Measurements from ENCODE around the gene B3GNT3. TPM values are rescaled to one million over a fixed set of nuclear protein-coding genes. Genes with fewer than 3 reads are reported as not detected.
A peak's percentile ranks its signal among the peaks of the same experiment; 100 is the strongest.

B3GNT3 gene
- total and polyA plus RNA-seq, 2 of the 13 experiments (the other 11 are each of a cell fraction or from before 2014, with no cell fraction given): 0.86 to 4.0 TPM

DNA sequence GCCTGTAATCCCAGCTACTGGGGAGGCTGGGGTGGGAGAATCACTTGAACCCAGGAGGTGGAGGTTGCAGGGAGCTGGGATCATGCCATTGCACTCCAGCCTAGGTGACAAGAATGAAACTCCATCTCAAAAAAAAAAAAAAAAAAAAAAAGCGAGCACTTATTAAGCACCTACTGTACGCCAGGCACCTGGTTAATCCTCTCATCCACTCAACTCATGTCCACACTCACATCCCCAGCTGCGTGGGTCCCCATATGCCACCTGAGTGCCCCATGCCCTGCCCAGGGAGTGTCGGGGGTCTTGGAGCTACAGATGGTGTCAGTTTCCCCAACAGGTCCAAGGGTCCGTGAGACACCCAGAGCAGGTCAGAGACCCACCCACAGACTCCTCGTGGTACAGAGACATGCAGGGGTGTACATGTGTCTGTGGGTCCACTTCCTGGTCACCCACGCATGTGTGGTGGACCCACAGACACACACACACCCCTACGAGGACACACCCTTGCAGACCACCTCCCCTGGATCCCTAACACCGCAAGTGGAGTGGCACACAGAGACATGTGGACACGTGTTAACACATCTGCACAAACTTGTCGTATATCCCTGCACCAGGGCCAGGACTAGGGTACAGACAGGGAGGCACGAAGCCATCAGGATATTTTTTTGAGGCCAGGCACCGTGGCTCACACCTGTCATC, 22.9 kb downstream of the B3GNT3 start:
- POLR2A ChIA-PET: interaction anchor here (0.7 kb wide), 1 partner anchor 24 kb away, joined by 4 read pairs; no protein-coding TSS in a partner anchor
- H2AFZ ChIP-seq (ENCODE audit: low read length): no peak overlapping the region
- no peak for FAIRE-seq
- H4K20me1 ChIP-seq (ENCODE audit: insufficient read depth, low read length): no peaks in the 10 kb centered on the region
- H3K27me3 ChIP-seq (ENCODE audit: control insufficient read depth in 1 of 2, insufficient read depth in 2 of 2, low read length in 2 of 2): no peaks in the 10 kb centered on the region
- H3K4me2 ChIP-seq (ENCODE audit: low read depth, low read length): no peak overlapping the region
- TF ChIP-seq POLR2G (IDR thresholded peaks at IDR 0.05; ENCODE audit: low read depth, low read length) (no peak), ZNF878 (CRISPR knock-in tag; IDR thresholded peaks at IDR 0.05) (no peak), MAFK (conservative IDR thresholded peaks at IDR 0.05 in 1 of 2, IDR thresholded peaks at IDR 0.05 in 1 of 2; ENCODE audit: low read length in 2 of 2) (no peak)
- TF ChIP-seq, protein P1, sequence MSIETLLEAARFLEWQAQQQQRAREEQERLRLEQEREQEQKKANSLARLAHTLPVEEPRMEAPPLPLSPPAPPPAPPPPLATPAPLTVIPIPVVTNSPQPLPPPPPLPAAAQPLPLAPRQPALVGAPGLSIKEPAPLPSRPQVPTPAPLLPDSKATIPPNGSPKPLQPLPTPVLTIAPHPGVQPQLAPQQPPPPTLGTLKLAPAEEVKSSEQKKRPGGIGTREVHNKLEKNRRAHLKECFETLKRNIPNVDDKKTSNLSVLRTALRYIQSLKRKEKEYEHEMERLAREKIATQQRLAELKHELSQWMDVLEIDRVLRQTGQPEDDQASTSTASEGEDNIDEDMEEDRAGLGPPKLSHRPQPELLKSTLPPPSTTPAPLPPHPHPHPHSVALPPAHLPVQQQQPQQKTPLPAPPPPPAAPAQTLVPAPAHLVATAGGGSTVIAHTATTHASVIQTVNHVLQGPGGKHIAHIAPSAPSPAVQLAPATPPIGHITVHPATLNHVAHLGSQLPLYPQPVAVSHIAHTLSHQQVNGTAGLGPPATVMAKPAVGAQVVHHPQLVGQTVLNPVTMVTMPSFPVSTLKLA (IDR thresholded peaks at IDR 0.05): peak; percentile 48
- H3K9ac ChIP-seq (ENCODE audit: insufficient read depth, low read depth, low read length): no peak overlapping the region
- CTCF ChIA-PET (ENCODE audit: low intra/inter-chr PET ratio, low total read pairs): no interaction called here
- no peaks in the 10 kb centered on the region for H3K79me2 ChIP-seq (ENCODE audit: insufficient read depth, low read length)
- no peaks in the 10 kb centered on the region for H3K9me3 ChIP-seq (ENCODE audit: low read length)
- no peak for DNase-seq (ENCODE audit: low spot score)
- intact Hi-C loops (cut with micrococcal nuclease; ENCODE audit: unreplicated experiment): no loop called here
- H3K36me3 ChIP-seq (replicated peaks in 1 of 2; ENCODE audit: control insufficient read depth in 1 of 2, insufficient read depth in 2 of 2, low read length in 2 of 2): no peaks in the 10 kb centered on the region
- 35% methylated on average over 8 of the region's 13 CpGs for WGBS (ENCODE audit: low lambda C conversion rate)
- no peak overlapping the region for H3K27ac ChIP-seq (ENCODE audit: extremely low read length, insufficient read depth, low read length)
- no peak for ATAC-seq
- no TSS peak for BruUV-seq (replicated peaks)
- no peak overlapping the region for H3K4me3 ChIP-seq (replicated peaks in 1 of 3; ENCODE audit: insufficient read depth in 1 of 3, low read depth in 2 of 3, low read length in 3 of 3)
- in situ Hi-C loops (cut with HindIII; ENCODE audit: extremely low pct_ligation_motif_present, low pct_unique_long_range_greater_than_20kb): no loop called here
- H3K4me1 ChIP-seq (ENCODE audit: insufficient read depth, low read length): no peaks in the 10 kb centered on the region

DNA sequence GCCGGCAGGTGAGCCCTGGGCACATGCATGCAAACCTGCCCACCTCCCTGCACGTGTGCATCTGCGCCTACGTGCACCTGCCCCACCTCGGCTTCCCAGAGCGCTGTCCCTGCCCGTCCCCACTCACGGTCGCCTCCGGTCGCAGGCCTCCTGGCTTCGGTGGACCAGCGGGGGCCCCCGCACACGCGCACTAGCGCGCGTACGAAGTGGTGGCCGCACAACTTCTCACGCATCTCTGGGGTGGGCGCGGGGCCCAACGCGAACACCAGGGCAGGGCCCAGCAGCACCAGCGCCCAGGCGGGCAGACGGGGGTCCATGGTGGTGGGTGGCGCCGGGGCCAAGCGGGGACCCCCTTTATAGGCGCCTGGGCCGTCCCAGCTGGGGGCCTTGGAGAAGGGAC, 26.3 kb downstream of the B3GNT3 start, which contains the start of gene INSL3:
Gene INSL3, minus strand, starts transcription at position 330 of the 400 bp plus-strand sequence. Its CDS starts 13 bp downstream, at position 317.
- BruUV-seq (replicated peaks): no TSS peak
- no peak for ATAC-seq
- TF ChIP-seq, protein P1 (IDR thresholded peaks at IDR 0.05): peak; percentile 39; the same call in 1 of the 2 replicates
- TF ChIP-seq TCF7L2 (IDR thresholded peaks at IDR 0.05; ENCODE audit: low read depth, low read length): no peak
- TF ChIP-seq ZNF768 (CRISPR knock-in tag; IDR thresholded peaks at IDR 0.05): 0 out of 2 replicates have a peak, but pooled peaks have one; percentile 11
- no peaks in the 10 kb centered on the region for H3K27me3 ChIP-seq (ENCODE audit: control insufficient read depth in 1 of 2, insufficient read depth in 2 of 2, low read length in 2 of 2)
- no peak for FAIRE-seq
- no peaks in the 10 kb centered on the region for H3K4me1 ChIP-seq (ENCODE audit: insufficient read depth, low read length)
- no peak within 1 kb of the TSS for H3K9ac ChIP-seq (ENCODE audit: insufficient read depth, low read depth, low read length)
- ChIA-PET POLR2A (no interaction called here), CTCF (ENCODE audit: low intra/inter-chr PET ratio, low total read pairs) (no interaction called here)
- no peaks in the 10 kb centered on the region for H3K36me3 ChIP-seq (replicated peaks in 1 of 2; ENCODE audit: control insufficient read depth in 1 of 2, insufficient read depth in 2 of 2, low read length in 2 of 2)
- H3K4me2 ChIP-seq (ENCODE audit: low read depth, low read length): no peak within 1 kb of the TSS
- H2AFZ ChIP-seq (ENCODE audit: low read length): no peak within 1 kb of the TSS
- WGBS (ENCODE audit: low lambda C conversion rate): 54% methylated on average over 14 of the region's 34 CpGs
- no peak within 1 kb of the TSS for H3K27ac ChIP-seq (ENCODE audit: extremely low read length, insufficient read depth, low read length)
- intact Hi-C loops (cut with micrococcal nuclease; ENCODE audit: unreplicated experiment): no loop called here
- no peaks in the 10 kb centered on the region for H3K9me3 ChIP-seq (ENCODE audit: low read length)
- H3K79me2 ChIP-seq (ENCODE audit: insufficient read depth, low read length): no peaks in the 10 kb centered on the region
- in situ Hi-C loops (cut with HindIII; ENCODE audit: extremely low pct_ligation_motif_present, low pct_unique_long_range_greater_than_20kb): no loop called here
- no peaks in the 10 kb centered on the region for H4K20me1 ChIP-seq (ENCODE audit: insufficient read depth, low read length)
- H3K4me3 ChIP-seq (replicated peaks in 1 of 3; ENCODE audit: insufficient read depth in 1 of 3, low read depth in 2 of 3, low read length in 3 of 3): no peak within 1 kb of the TSS
- no peak for DNase-seq (ENCODE audit: low spot score)

Data from HepG2 (cell line).